Transverse colon (tissue), 4 donors: Measurements from ENCODE around the gene WDFY2. TPM values are rescaled to one million over a fixed set of nuclear protein-coding genes. Genes with fewer than 3 reads are reported as not detected.

Source experiments
- DNase-seq: peaks from one replicate; pipeline ENCODE4 v3.0.0-alpha.2; 2019
- H3K27ac ChIP-seq, 4 donors: fragments of 200-600 bp; sonication (generic); 2 replicates each; pipeline ENCODE4 v1.5.1; 2016 to 2018; ENCODE audit warnings: inconsistent platforms in 4 of 4
- H3K27me3 ChIP-seq: fragments of 200-600 bp; sonication (generic); 2 replicates; pipeline ENCODE4 v1.5.1; 2017; ENCODE audit warnings: inconsistent platforms
- H3K36me3 ChIP-seq, 4 donors: fragments of 200-600 bp; sonication (generic); 2 replicates each; pipeline ENCODE4 v1.5.1; 2017 to 2019; ENCODE audit warnings: inconsistent platforms in 4 of 4
- H3K4me1 ChIP-seq, 4 donors: fragments of 200-600 bp; sonication (generic); 2 replicates each; pipeline ENCODE4 v1.5.1; 2017 to 2020; ENCODE audit warnings: inconsistent platforms in 4 of 4
- H3K4me3 ChIP-seq, 4 donors: fragments of 200-600 bp; sonication (generic); 1 replicate in 1 of 4; 2 replicates in 3 of 4; pipeline versions ENCODE4 v1.5.1 to v1.6.1; 2017 to 2019; ENCODE audit warnings: inconsistent platforms in 4 of 4
- H3K9me3 ChIP-seq, 2 donors: fragments of 200-600 bp; sonication (generic); 2 replicates each; pipeline ENCODE4 v1.5.1; 2017 to 2019; ENCODE audit warnings: inconsistent platforms in 2 of 2
- CTCF ChIP-seq, 5 experiments: fragments of 200-600 bp in 3 of 5; fragments of 450-650 bp in 2 of 5; sonication (generic) in 3 of 5; IDR thresholded peaks; 1 replicate in 2 of 5; 2 replicates in 3 of 5; pipeline ENCODE4 v1.5.1; 2016 to 2017; ENCODE audit warnings: antibody characterized with exemption in 5 of 5, inconsistent platforms in 3 of 5, mild to moderate bottlenecking in 2 of 5, moderate library complexity in 1 of 5
- EP300 ChIP-seq: sonication (generic); formaldehyde crosslinking; IDR thresholded peaks from one replicate; pipeline ENCODE4 v1.6.1; 2017; ENCODE audit warnings: antibody characterized with exemption, low read depth
- POLR2A ChIP-seq: fragments of 450-650 bp; IDR thresholded peaks from one replicate; pipeline ENCODE4 v1.6.1; 2016; ENCODE audit warnings: antibody characterized with exemption, mild to moderate bottlenecking, moderate library complexity
- POLR2AphosphoS5 ChIP-seq, 3 donors: sonication (generic); formaldehyde crosslinking; IDR thresholded peaks; one replicate each; pipeline ENCODE4 v1.6.1; 2016; ENCODE audit warnings: antibody characterized with exemption in 3 of 3
- WGBS, 2 donors: methylation state at CpG; one replicate each; pipeline ENCODE4 v1.1.5; 2018; ENCODE audit warnings: low coverage in 1 of 2; 5-methylcytosine and 5-hydroxymethylcytosine counted together
- in situ Hi-C, 4 donors: fragments of 200-750 bp; cut with MboI; loops; one replicate each; pipeline versions ENCODE4 v1.15.0 to v1.15.1; 2017; ENCODE audit warnings: low sequenced_read_pairs in 3 of 4, low pct_ligation_motif_present in 1 of 4, low pct_unique_long_range_greater_than_20kb in 1 of 4
- intact Hi-C: fragments of 100-400 bp; cut with DNase I; formaldehyde crosslinking; loops from one replicate; pipeline ENCODE4 v1.15.1; 2023; ENCODE audit warnings: low total_unique reads
- total RNA-seq, 4 donors: library from RNA; depleted of rRNA; stranded (reverse); fragments of >200 nt; gene quantifications; one replicate each; pipeline ENCODE4 v1.1.0, GENCODE V29; 2016

The WDFY2 gene
- total RNA-seq, 4 donors from 2014 or later: 2.4 to 12.3 (median 6.7) TPM

GRCh38 chr13:51619614-51620013 is 35.4 kb downstream of the WDFY2 start:
- 38 to 74% methylated on average over 1 to 2 of the region's 2 CpGs for WGBS, 2 donors

GRCh38 chr13:51620165-51620983 is 36.1 kb downstream of the WDFY2 start:
- Histone ChIP-seq H3K4me1 (peaks cover 0 to 3% (median 0%) of the 10 kb centered on the region in 4 donors), H3K27ac (no peak overlapping the region), H3K36me3 (no peaks in the 10 kb centered on the region), H3K4me3 (no peak overlapping the region), H3K9me3 (no peaks in the 10 kb centered on the region), H3K27me3 (no peaks in the 10 kb centered on the region)
- DNase-seq: no peak
- in situ Hi-C loops (no loop called here), intact Hi-C loops (no loop called here)
- no peak for TF ChIP-seq EP300
- TF ChIP-seq POLR2A: no peak
- TF ChIP-seq POLR2AphosphoS5 (IDR thresholded peaks at IDR 0.05): no peak
- no peak for TF ChIP-seq CTCF (IDR thresholded peaks at IDR 0.05)
- 83 to 94% methylated on average over 8 to 11 of the region's 11 CpGs for WGBS, 2 donors

More at GRCh38 chr13:51619614-51620013, 35.4 kb downstream of the WDFY2 start:
- no peaks in the 10 kb centered on the region for H3K9me3 ChIP-seq
- no peak for TF ChIP-seq EP300
- TF ChIP-seq CTCF (IDR thresholded peaks at IDR 0.05): no peak
- TF ChIP-seq POLR2AphosphoS5 (IDR thresholded peaks at IDR 0.05): no peak
- no peak for TF ChIP-seq POLR2A
- H3K27ac ChIP-seq: no peak overlapping the region
- H3K36me3 ChIP-seq: no peaks in the 10 kb centered on the region
- intact Hi-C loops (no loop called here), in situ Hi-C loops (no loop called here)
- no peak for DNase-seq
- H3K27me3 ChIP-seq: no peaks in the 10 kb centered on the region
- H3K4me3 ChIP-seq: no peak overlapping the region
- peaks cover 0 to 2% (median 0%) of the 10 kb centered on the region in 4 donors for H3K4me1 ChIP-seq

GRCh38 chr13:51621602-51622001 is 37.3 kb downstream of the WDFY2 start:
- Histone ChIP-seq H3K36me3 (no peaks in the 10 kb centered on the region), H3K9me3 (no peaks in the 10 kb centered on the region), H3K4me3 (no peak overlapping the region), H3K27me3 (no peaks in the 10 kb centered on the region), H3K4me1 (peaks cover 0 to 5% (median 2%) of the 10 kb centered on the region in 4 donors), H3K27ac (no peak overlapping the region)
- in situ Hi-C loops: no loop called here
- no peak for DNase-seq
- TF ChIP-seq POLR2A: no peak
- TF ChIP-seq POLR2AphosphoS5 (IDR thresholded peaks at IDR 0.05): no peak
- no peak for TF ChIP-seq EP300
- TF ChIP-seq CTCF (IDR thresholded peaks at IDR 0.05): no peak
- intact Hi-C loops: no loop called here
- 87 to 100% methylated on average over 1 to 2 of the region's 2 CpGs for WGBS, 2 donors

GRCh38 chr13:51623473-51623872 is 39.2 kb downstream of the WDFY2 start:
- no peak for DNase-seq
- no peaks in the 10 kb centered on the region for H3K27me3 ChIP-seq
- 38 to 50% methylated on average over 2 of the region's 2 CpGs for WGBS, 2 donors
- no peak overlapping the region for H3K4me3 ChIP-seq
- TF ChIP-seq POLR2A (no peak), POLR2AphosphoS5 (IDR thresholded peaks at IDR 0.05) (no peak), CTCF (IDR thresholded peaks at IDR 0.05) (no peak), EP300 (no peak)
- no peak overlapping the region for H3K27ac ChIP-seq
- intact Hi-C loops: no loop called here
- H3K4me1 ChIP-seq: peaks cover 0 to 8% (median 2%) of the 10 kb centered on the region in 4 donors
- in situ Hi-C loops: no loop called here
- H3K9me3 ChIP-seq: no peaks in the 10 kb centered on the region
- no peaks in the 10 kb centered on the region for H3K36me3 ChIP-seq
